Psoas muscle (tissue), 8 donors: ENCODE results near the gene MIA3. TPM values are rescaled to one million over a fixed set of nuclear protein-coding genes. Genes with fewer than 3 reads are reported as not detected.

Experiments
- ATAC-seq, 4 donors: fragments of 200-7000 bp; cut with Tn5 transposase; one replicate each; pipeline ENCODE4 v1.9.1; 2020; ENCODE audit warnings: moderate library complexity in 3 of 4, mild to moderate bottlenecking in 2 of 4
- DNase-seq, 2 donors: peaks; one replicate each; pipeline ENCODE4 v3.0.0-alpha.2; 2020
- H3K27ac ChIP-seq: fragments of 200-600 bp; one replicate; pipeline ENCODE4 v1.8.0; 2022
- H3K27me3 ChIP-seq, 3 donors: fragments of 200-600 bp in 1 of 3; one replicate each; pipeline versions ENCODE4 v1.6.1 to v1.8.0; 2013 to 2022; ENCODE audit warnings: low read length in 2 of 3, mild to moderate bottlenecking in 2 of 3, moderate library complexity in 1 of 3; ENCODE audit not compliant: insufficient read depth in 3 of 3
- H3K36me3 ChIP-seq, 2 donors: fragments of 200-600 bp in 1 of 2; one replicate each; pipeline versions ENCODE4 v1.6.1 to v1.8.0; 2013 to 2022; ENCODE audit warnings: low read depth in 1 of 2, mild to moderate bottlenecking in 1 of 2, moderate library complexity in 1 of 2; ENCODE audit not compliant: insufficient read depth in 1 of 2
- H3K4me1 ChIP-seq: fragments of 200-600 bp; one replicate; pipeline ENCODE4 v1.8.0; 2022
- H3K4me3 ChIP-seq: fragments of 200-600 bp; one replicate; pipeline ENCODE4 v1.8.0; 2022; ENCODE audit warnings: mild to moderate bottlenecking
- H3K9me3 ChIP-seq: fragments of 200-600 bp; one replicate; pipeline ENCODE4 v1.8.0; 2022
- CTCF ChIP-seq: fragments of 200-600 bp; IDR thresholded peaks from one replicate; pipeline ENCODE4 v1.8.0; 2022; ENCODE audit warnings: antibody characterized with exemption
- WGBS, 3 donors: extraction: QIAGEN DNeasy Blood & Tissue Kit; methylation state at CpG; one replicate each; pipeline versions ENCODE4 v1.1.6 to v1.1.7; 2013; 5-methylcytosine and 5-hydroxymethylcytosine counted together
- intact Hi-C, 2 donors: fragments of 100-400 bp; cut with DNase I; formaldehyde crosslinking; loops; one replicate each; pipeline versions ENCODE4 v1.11.0 to v1.14.2; 2022
- polyA plus RNA-seq, 3 donors: library from polyadenylated mRNA; stranded (reverse); fragments of 200-250 nt; gene quantifications; one replicate each; pipeline ENCODE4 v1.2.3, GENCODE V29; 2013
- total RNA-seq, 4 donors: library from RNA; stranded (reverse); fragmentation: NEBNext Ultra II Directional in 2 of 4; extraction: Animal tissue kit (Norgen Biotek cat#: 25700) in 2 of 4; gene quantifications; one replicate each; pipeline versions ENCODE4 v1.2.1 to v1.2.4, GENCODE V29; 2021 to 2023
- donor health status: healthy with polysubstance abuse.
- donor health status: DM: no; HTN: no; CAD: no; lungs with moderate emphysema.
- donor health status: Bipolar disorder and iron deficiency.
- donor health status: healthy.
- donor health status: DM: yes; HTN: yes; CAD: no.
- donor health status: DM: no; HTN: no; CAD: no.
- donor health status: DM: no; HTN: no; CAD: no.
- donor health status: DM: yes; HTN: yes; CAD: no.

MIA3 gene
- total and polyA plus RNA-seq, 7 donors = 23.3 to 62.4 (median 45.1) TPM

- H3K27me3 ChIP-seq = no peaks in the 10 kb centered on the region
- H3K9me3 ChIP-seq = no peaks in the 10 kb centered on the region
- DNase-seq (no peak), ATAC-seq (no peak)
- H3K27ac ChIP-seq = no peak overlapping the region
- no peak for TF ChIP-seq CTCF
- intact Hi-C loops = no loop called here
- no peak overlapping the region for H3K4me3 ChIP-seq
- H3K4me1 ChIP-seq = peaks cover 10% of the 10 kb centered on the region
- WGBS, 3 donors = 78 to 92% (median 84%) methylated on average over 1 of the region's 1 CpG
- peaks cover 0 to 46% of the 10 kb centered on the region in 2 donors for H3K36me3 ChIP-seq
These were observed 24.6 kb downstream of the MIA3 start for GRCh38 chr1:222642468-222642867.

- ATAC-seq (peak; percentile 55 to 71 (median 64)), DNase-seq (no peak)
- intact Hi-C loops = no loop called here
- WGBS, 3 donors = 3 to 5% (median 4%) methylated on average over 10 of the region's 10 CpGs
- Histone ChIP-seq H3K9me3 (no peaks in the 10 kb centered on the region), H3K4me1 (peaks cover 10% of the 10 kb centered on the region), H3K27me3 (no peaks in the 10 kb centered on the region), H3K4me3 (peak overlapping the region; percentile 93), H3K36me3 (peaks cover 0 to 52% of the 10 kb centered on the region in 2 donors), H3K27ac (peak overlapping the region; percentile 97)
- no peak for TF ChIP-seq CTCF
These were observed 25.7 kb downstream of the MIA3 start for GRCh38 chr1:222643606-222643937.

GRCh38 chr1:222643938-222644635, 26.2 kb downstream of the MIA3 start:
- Histone ChIP-seq H3K9me3 (no peaks in the 10 kb centered on the region), H3K36me3 (peaks cover 0 to 53% of the 10 kb centered on the region in 2 donors), H3K27ac (peak overlapping the region; percentile 97), H3K27me3 (no peaks in the 10 kb centered on the region), H3K4me3 (peak overlapping the region; percentile 93), H3K4me1 (peaks cover 10% of the 10 kb centered on the region)
- intact Hi-C loops = no loop called here
- TF ChIP-seq CTCF = no peak
- DNase-seq (peak; percentile 98 to 99), ATAC-seq (peak; percentile 99 to 100 (median 100))
- 0% methylated on average over 42 of the region's 42 CpGs for WGBS, 3 donors

- Histone ChIP-seq H3K27me3 (no peaks in the 10 kb centered on the region), H3K36me3 (peaks cover 0 to 53% of the 10 kb centered on the region in 2 donors), H3K4me3 (peak overlapping the region; percentile 93), H3K9me3 (no peaks in the 10 kb centered on the region), H3K4me1 (peaks cover 10% of the 10 kb centered on the region), H3K27ac (peak overlapping the region; percentile 97)
- ATAC-seq = peak in 2 of 4 donors; percentile 1 to 8
- intact Hi-C loops = no loop called here
- no peak for TF ChIP-seq CTCF
- no peak for DNase-seq
- WGBS, 3 donors = 2 to 3% (median 3%) methylated on average over 5 of the region's 5 CpGs
These were observed 26.7 kb downstream of the MIA3 start for GRCh38 chr1:222644636-222644980.

- no peaks in the 10 kb centered on the region for H3K27me3 ChIP-seq
- no peak for DNase-seq
- no peak overlapping the region for H3K4me3 ChIP-seq
- WGBS, 3 donors = 88 to 99% (median 97%) methylated on average over 1 of the region's 1 CpG
- no peak for TF ChIP-seq CTCF
- no peak for ATAC-seq
- H3K4me1 ChIP-seq = no peaks in the 10 kb centered on the region
- peaks cover 16 to 100% of the 10 kb centered on the region in 2 donors for H3K36me3 ChIP-seq
- intact Hi-C loops = loop anchor here in 1 of 2 donors (5.0 kb wide), 1 partner anchor 75 kb away; no protein-coding TSS in a partner anchor
- no peaks in the 10 kb centered on the region for H3K9me3 ChIP-seq
- H3K27ac ChIP-seq = no peak overlapping the region
These were observed 34.8 kb downstream of the MIA3 start for GRCh38 chr1:222652676-222653075.
